Measurements from ENCODE around the gene GRID1.

- TF ChIP-seq CTCF (IDR thresholded peaks at IDR 0.05) (no peak), POLR2A (IDR thresholded peaks at IDR 0.05) (no peak)
These were observed 757 bp upstream of the GRID1 start for GRCh38 chr10:86367152-86367951.
